Measurements from ENCODE around the gene CYP3A4.

Gene CYP3A4

DNA sequence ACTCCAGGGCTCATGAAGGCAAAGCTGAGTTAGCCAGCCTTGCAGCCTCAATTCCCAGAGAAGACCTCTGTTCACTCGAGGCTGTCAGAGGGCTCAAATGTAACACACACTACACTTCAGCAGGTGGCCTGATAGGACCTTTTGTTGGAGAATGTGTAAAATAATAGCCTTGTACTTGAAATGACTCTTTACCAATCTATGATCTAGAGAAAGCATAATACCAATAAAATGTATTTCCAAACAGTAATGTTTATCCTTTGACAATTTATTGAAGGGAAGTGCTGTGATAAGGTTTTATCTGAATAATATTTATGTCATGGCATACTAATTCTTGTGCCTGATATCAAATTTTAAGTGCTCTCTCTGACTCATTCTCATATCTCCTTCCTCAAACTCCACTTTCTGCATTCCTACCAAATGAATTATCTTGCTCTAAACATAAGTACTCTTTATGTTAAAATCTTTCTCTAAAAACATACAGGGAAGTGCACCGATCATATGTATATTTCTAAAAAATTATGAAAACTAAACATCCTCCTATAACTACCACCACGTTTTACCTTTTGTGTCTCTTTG is 69.9 kb downstream of the CYP3A4 start (continued):
- no peak for TF ChIP-seq ZNF621 (tag by site-specific recombination; IDR thresholded peaks at IDR 0.05)

DNA sequence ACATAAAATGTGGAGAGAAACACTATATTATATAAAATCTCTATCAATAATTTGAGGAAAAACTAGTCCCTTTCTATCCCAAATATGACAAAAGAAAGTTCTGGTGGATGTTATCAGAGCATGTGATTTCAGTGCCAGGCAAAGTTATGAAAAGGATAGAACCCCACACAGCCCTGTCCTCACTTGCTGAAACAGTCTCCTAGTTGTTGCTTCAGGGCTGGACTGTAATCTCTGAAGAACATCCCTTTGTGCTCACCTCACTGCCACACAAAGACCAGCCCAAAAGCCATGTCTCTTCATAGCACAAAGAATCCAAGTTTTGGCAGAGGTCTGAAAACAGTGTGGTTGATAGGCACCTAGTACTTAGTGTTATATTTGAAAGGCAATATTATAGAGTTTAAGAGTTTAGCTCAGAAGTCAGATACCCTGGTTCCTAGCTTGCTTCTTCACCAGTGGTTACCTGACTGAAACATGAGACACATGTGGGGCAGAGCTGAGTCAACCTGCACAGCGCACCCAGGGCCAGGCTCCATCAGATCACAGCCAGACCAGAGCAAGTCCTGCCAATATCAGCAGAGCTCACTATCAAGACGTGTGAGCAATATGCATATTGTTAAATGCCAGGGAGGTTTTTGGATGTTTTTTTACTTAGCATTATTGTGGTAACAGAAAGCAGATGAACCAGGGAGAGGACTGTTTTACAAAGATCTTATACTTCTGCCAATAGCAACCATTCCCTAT is 74.0 kb downstream of the CYP3A4 start:
- CTCF ChIA-PET = no interaction called here
- H3K36me3 ChIP-seq (ENCODE audit: control insufficient read depth in 2 of 2, insufficient read depth in 1 of 2, low read length in 2 of 2) = no peaks in the 10 kb centered on the region
- H3K4me3 ChIP-seq (ENCODE audit: low read depth, low read length) = no peak overlapping the region
- H3K4me1 ChIP-seq (ENCODE audit: control insufficient read depth, insufficient read depth, low read length) = no peaks in the 10 kb centered on the region
- TF ChIP-seq ZNF791 (tag by site-specific recombination; IDR thresholded peaks at IDR 0.05) (no peak), ZNF677 (tag by site-specific recombination; IDR thresholded peaks at IDR 0.05) (no peak), ZNF214 (tag by site-specific recombination; IDR thresholded peaks at IDR 0.05; ENCODE audit: borderline replicate concordance) (no peak)
- H3K27ac ChIP-seq (ENCODE audit: extremely low read depth, low read depth, low read length) = no peak overlapping the region
- H3K9me3 ChIP-seq (ENCODE audit: control insufficient read depth, insufficient read depth, low read depth, low read length) = no peaks in the 10 kb centered on the region
- POLR2A ChIA-PET = no interaction called here

DNA sequence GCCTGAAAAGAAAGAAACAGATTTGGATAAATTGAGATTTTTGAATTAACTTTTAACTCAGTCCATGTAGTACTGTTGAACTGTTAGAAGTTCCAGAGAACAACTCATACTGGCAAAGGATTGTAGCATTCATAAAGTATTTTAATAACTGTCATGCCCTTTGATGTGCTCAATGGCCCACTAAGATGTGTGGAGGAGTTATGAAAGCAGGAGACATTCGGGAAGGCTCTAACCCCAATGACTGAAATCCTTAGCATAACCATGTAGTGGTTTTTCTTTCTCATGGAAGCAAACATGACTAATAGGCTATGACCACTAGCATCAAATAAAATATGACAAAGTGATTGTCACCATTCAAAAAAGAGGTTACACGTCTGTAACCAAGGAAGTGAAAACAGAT is 74.7 kb downstream of the CYP3A4 start:
- H3K9me3 ChIP-seq (ENCODE audit: control insufficient read depth, insufficient read depth, low read depth, low read length) = no peaks in the 10 kb centered on the region
- no peaks in the 10 kb centered on the region for H3K4me1 ChIP-seq (ENCODE audit: control insufficient read depth, insufficient read depth, low read length)
- H3K36me3 ChIP-seq (ENCODE audit: control insufficient read depth in 2 of 2, insufficient read depth in 1 of 2, low read length in 2 of 2) = no peaks in the 10 kb centered on the region
- no peak overlapping the region for H3K4me3 ChIP-seq (ENCODE audit: low read depth, low read length)
- no peak for TF ChIP-seq ZNF184 (tag by site-specific recombination; IDR thresholded peaks at IDR 0.05)
- no peak for TF ChIP-seq KLF16 (tag by site-specific recombination; IDR thresholded peaks at IDR 0.05)
- no peak for TF ChIP-seq ZNF777 (tag by site-specific recombination; IDR thresholded peaks at IDR 0.05; ENCODE audit: borderline replicate concordance)
- no peak for TF ChIP-seq ZNF629 (tag by site-specific recombination; IDR thresholded peaks at IDR 0.05)
- TF ChIP-seq ZSCAN16 (tag by site-specific recombination; IDR thresholded peaks at IDR 0.05) = no peak
- no peak overlapping the region for H3K27ac ChIP-seq (ENCODE audit: extremely low read depth, low read depth, low read length)
- ChIA-PET POLR2A (no interaction called here), CTCF (no interaction called here)

DNA sequence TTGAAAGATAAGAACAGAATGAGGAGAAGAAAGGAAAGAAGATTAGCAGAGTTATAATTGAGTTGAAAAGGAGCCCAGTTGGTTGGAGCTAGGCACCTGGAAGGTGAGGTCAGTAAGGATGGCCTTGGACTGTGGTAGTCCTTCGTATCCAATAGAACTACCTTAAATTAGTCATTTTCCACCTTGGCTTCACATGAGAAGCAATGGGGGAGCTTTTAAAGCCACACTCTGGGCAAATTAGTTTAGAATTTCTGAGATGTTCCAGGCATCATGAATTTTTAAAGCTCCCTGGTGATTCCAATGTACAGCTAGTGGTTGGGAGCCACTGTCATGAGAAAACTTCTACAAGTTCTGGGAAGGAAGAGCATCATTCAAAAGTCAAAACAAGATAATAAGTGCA is 76.9 kb downstream of the CYP3A4 start:
- H3K4me3 ChIP-seq (ENCODE audit: low read depth, low read length) = no peak overlapping the region
- no peaks in the 10 kb centered on the region for H3K4me1 ChIP-seq (ENCODE audit: control insufficient read depth, insufficient read depth, low read length)
- POLR2A ChIA-PET = no interaction called here
- H3K27ac ChIP-seq (ENCODE audit: extremely low read depth, low read depth, low read length) = no peak overlapping the region
- no peaks in the 10 kb centered on the region for H3K36me3 ChIP-seq (ENCODE audit: control insufficient read depth in 2 of 2, insufficient read depth in 1 of 2, low read length in 2 of 2)
- no peak for TF ChIP-seq ZNF521 (tag by site-specific recombination; IDR thresholded peaks at IDR 0.05)
- no peak for TF ChIP-seq ZIC2 (tag by site-specific recombination; IDR thresholded peaks at IDR 0.05)
- no peak for TF ChIP-seq ZNF514 (tag by site-specific recombination; IDR thresholded peaks at IDR 0.05)
- TF ChIP-seq, protein P1, sequence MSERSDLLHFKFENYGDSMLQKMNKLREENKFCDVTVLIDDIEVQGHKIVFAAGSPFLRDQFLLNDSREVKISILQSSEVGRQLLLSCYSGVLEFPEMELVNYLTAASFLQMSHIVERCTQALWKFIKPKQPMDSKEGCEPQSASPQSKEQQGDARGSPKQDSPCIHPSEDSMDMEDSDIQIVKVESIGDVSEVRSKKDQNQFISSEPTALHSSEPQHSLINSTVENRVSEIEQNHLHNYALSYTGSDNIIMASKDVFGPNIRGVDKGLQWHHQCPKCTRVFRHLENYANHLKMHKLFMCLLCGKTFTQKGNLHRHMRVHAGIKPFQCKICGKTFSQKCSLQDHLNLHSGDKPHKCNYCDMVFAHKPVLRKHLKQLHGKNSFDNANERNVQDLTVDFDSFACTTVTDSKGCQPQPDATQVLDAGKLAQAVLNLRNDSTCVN (tag by site-specific recombination; optimal IDR thresholded peaks at IDR 0.05) = no peak
- TF ChIP-seq, protein P2, sequence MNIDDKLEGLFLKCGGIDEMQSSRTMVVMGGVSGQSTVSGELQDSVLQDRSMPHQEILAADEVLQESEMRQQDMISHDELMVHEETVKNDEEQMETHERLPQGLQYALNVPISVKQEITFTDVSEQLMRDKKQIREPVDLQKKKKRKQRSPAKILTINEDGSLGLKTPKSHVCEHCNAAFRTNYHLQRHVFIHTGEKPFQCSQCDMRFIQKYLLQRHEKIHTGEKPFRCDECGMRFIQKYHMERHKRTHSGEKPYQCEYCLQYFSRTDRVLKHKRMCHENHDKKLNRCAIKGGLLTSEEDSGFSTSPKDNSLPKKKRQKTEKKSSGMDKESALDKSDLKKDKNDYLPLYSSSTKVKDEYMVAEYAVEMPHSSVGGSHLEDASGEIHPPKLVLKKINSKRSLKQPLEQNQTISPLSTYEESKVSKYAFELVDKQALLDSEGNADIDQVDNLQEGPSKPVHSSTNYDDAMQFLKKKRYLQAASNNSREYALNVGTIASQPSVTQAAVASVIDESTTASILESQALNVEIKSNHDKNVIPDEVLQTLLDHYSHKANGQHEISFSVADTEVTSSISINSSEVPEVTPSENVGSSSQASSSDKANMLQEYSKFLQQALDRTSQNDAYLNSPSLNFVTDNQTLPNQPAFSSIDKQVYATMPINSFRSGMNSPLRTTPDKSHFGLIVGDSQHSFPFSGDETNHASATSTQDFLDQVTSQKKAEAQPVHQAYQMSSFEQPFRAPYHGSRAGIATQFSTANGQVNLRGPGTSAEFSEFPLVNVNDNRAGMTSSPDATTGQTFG (tag by site-specific recombination; IDR thresholded peaks at IDR 0.05; ENCODE audit: borderline replicate concordance) = no peak
- TF ChIP-seq ZNF561 (tag by site-specific recombination; IDR thresholded peaks at IDR 0.05; ENCODE audit: borderline replicate concordance) = no peak
- TF ChIP-seq, protein P3, sequence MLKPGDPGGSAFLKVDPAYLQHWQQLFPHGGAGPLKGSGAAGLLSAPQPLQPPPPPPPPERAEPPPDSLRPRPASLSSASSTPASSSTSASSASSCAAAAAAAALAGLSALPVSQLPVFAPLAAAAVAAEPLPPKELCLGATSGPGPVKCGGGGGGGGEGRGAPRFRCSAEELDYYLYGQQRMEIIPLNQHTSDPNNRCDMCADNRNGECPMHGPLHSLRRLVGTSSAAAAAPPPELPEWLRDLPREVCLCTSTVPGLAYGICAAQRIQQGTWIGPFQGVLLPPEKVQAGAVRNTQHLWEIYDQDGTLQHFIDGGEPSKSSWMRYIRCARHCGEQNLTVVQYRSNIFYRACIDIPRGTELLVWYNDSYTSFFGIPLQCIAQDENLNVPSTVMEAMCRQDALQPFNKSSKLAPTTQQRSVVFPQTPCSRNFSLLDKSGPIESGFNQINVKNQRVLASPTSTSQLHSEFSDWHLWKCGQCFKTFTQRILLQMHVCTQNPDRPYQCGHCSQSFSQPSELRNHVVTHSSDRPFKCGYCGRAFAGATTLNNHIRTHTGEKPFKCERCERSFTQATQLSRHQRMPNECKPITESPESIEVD (tag by site-specific recombination; IDR thresholded peaks at IDR 0.05) = no peak
- TF ChIP-seq SCRT2 (tag by site-specific recombination; IDR thresholded peaks at IDR 0.05) = no peak
- no peak for TF ChIP-seq KLF10 (tag by site-specific recombination; IDR thresholded peaks at IDR 0.05)
- TF ChIP-seq ZSCAN23 (tag by site-specific recombination; IDR thresholded peaks at IDR 0.05) = no peak
- no peak for TF ChIP-seq ZNF184 (tag by site-specific recombination; IDR thresholded peaks at IDR 0.05)
- TF ChIP-seq ZNF155 (tag by site-specific recombination; IDR thresholded peaks at IDR 0.05) = no peak
- TF ChIP-seq ZNF140 (tag by site-specific recombination; IDR thresholded peaks at IDR 0.05) = no peak
- H3K9me3 ChIP-seq (ENCODE audit: control insufficient read depth, insufficient read depth, low read depth, low read length) = no peaks in the 10 kb centered on the region
- CTCF ChIA-PET = no interaction called here

All from HEK293 (cell line).